Stimulated activated CD8-positive, alpha-beta memory T cell treated with anti-CD3 and anti-CD28 coated beads, Interleukin-12 subunit alpha, Interleukin-12 subunit beta, amount 100 ng/mL, for 24 hours (primary cell): ENCODE results near the gene PGS1.

Experiments
- DNase-seq: peaks from one replicate; pipeline ENCODE4 v3.0.0-alpha.2; 2020; ENCODE audit errors: extremely low read depth

Gene PGS1

GRCh38 chr17:78387977-78388941 is 9.8 kb downstream of the PGS1 start:
- no peak for DNase-seq

GRCh38 chr17:78390241-78391050 is 12.0 kb downstream of the PGS1 start:
- DNase-seq = no peak

GRCh38 chr17:78391051-78391431 is 12.6 kb downstream of the PGS1 start:
- no peak for DNase-seq

- no peak for DNase-seq
Measured at GRCh38 chr17:78391843-78392242, 13.4 kb downstream of the PGS1 start.

GRCh38 chr17:78392295-78392694 is 13.8 kb downstream of the PGS1 start:
- DNase-seq = no peak

GRCh38 chr17:78393575-78393974 is 15.1 kb downstream of the PGS1 start:
- no peak for DNase-seq

- DNase-seq = no peak
Measured at GRCh38 chr17:78394209-78394608, 15.8 kb downstream of the PGS1 start.

GRCh38 chr17:78395155-78395554 is 16.7 kb downstream of the PGS1 start:
- no peak for DNase-seq

- DNase-seq = no peak
Measured at GRCh38 chr17:78396441-78397337, 18.2 kb downstream of the PGS1 start.

GRCh38 chr17:78397681-78398101 is 19.2 kb downstream of the PGS1 start:
- no peak for DNase-seq

GRCh38 chr17:78398390-78398789 is 19.9 kb downstream of the PGS1 start:
- DNase-seq = no peak

GRCh38 chr17:78399028-78399692 is 20.7 kb downstream of the PGS1 start:
- DNase-seq = no peak

GRCh38 chr17:78399693-78400144 is 21.3 kb downstream of the PGS1 start:
- DNase-seq = no peak

GRCh38 chr17:78400581-78401240 is 22.3 kb downstream of the PGS1 start:
- DNase-seq = no peak

- DNase-seq = no peak
Measured at GRCh38 chr17:78401246-78401645, 22.8 kb downstream of the PGS1 start.

- no peak for DNase-seq
Measured at GRCh38 chr17:78401891-78402290, 23.4 kb downstream of the PGS1 start.

- no peak for DNase-seq
Measured at GRCh38 chr17:78403822-78404221, 25.4 kb downstream of the PGS1 start.

GRCh38 chr17:78406396-78406795 is 27.9 kb downstream of the PGS1 start:
- no peak for DNase-seq

GRCh38 chr17:78406920-78407319 is 28.5 kb downstream of the PGS1 start:
- DNase-seq = no peak

GRCh38 chr17:78407387-78408000 is 29.0 kb downstream of the PGS1 start:
- no peak for DNase-seq
